PFSK-1 (cell line): ENCODE results near the gene DOCK9.

ENCODE experiments used
- FOXP2 ChIP-seq: optimal IDR thresholded peaks from 2 replicates; pipeline ENCODE3; 2011; ENCODE audit warnings: borderline replicate concordance, control low read depth, inconsistent platforms; ENCODE audit not compliant: insufficient read depth; ENCODE audit errors: extremely low read length, extremely low read depth
- POLR2AphosphoS5 ChIP-seq: IDR thresholded peaks from 2 replicates; pipeline ENCODE4 v1.6.1; 2012; ENCODE audit warnings: low read depth, mild to moderate bottlenecking, control low read depth, low read length, moderate library complexity
- SIN3A ChIP-seq: IDR thresholded peaks from 2 replicates; pipeline ENCODE4 v1.6.1; 2012; ENCODE audit warnings: mild to moderate bottlenecking, low read length, moderate library complexity, borderline replicate concordance; ENCODE audit not compliant: insufficient read depth
- TAF1 ChIP-seq: IDR thresholded peaks from 2 replicates; pipeline ENCODE4 v1.6.1; 2012; ENCODE audit warnings: low read length, control low read depth, borderline replicate concordance; ENCODE audit not compliant: insufficient read depth
- TF ChIP-seq, protein P1 (sequence below), 2 experiments: IDR thresholded peaks; 2 replicates each; pipeline versions ENCODE4 v1.6.1 to v1.8.0; 2011 to 2012; ENCODE audit warnings: low read depth in 2 of 2, low read length in 2 of 2, control low read depth in 1 of 2, inconsistent platforms in 1 of 2, mild to moderate bottlenecking in 1 of 2, moderate library complexity in 1 of 2; ENCODE audit not compliant: insufficient read depth in 1 of 2

- TF ChIP-seq FOXP2 (no peak), POLR2AphosphoS5 (no peak), TAF1 (no peak), SIN3A (no peak)
- TF ChIP-seq, protein P1, sequence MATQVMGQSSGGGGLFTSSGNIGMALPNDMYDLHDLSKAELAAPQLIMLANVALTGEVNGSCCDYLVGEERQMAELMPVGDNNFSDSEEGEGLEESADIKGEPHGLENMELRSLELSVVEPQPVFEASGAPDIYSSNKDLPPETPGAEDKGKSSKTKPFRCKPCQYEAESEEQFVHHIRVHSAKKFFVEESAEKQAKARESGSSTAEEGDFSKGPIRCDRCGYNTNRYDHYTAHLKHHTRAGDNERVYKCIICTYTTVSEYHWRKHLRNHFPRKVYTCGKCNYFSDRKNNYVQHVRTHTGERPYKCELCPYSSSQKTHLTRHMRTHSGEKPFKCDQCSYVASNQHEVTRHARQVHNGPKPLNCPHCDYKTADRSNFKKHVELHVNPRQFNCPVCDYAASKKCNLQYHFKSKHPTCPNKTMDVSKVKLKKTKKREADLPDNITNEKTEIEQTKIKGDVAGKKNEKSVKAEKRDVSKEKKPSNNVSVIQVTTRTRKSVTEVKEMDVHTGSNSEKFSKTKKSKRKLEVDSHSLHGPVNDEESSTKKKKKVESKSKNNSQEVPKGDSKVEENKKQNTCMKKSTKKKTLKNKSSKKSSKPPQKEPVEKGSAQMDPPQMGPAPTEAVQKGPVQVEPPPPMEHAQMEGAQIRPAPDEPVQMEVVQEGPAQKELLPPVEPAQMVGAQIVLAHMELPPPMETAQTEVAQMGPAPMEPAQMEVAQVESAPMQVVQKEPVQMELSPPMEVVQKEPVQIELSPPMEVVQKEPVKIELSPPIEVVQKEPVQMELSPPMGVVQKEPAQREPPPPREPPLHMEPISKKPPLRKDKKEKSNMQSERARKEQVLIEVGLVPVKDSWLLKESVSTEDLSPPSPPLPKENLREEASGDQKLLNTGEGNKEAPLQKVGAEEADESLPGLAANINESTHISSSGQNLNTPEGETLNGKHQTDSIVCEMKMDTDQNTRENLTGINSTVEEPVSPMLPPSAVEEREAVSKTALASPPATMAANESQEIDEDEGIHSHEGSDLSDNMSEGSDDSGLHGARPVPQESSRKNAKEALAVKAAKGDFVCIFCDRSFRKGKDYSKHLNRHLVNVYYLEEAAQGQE (IDR thresholded peaks at IDR 0.05; ENCODE audit: insufficient read depth in 1 of 2, low read depth in 2 of 2, low read length in 2 of 2) = no peak
These were observed 21.7 kb upstream of the DOCK9 start for GRCh38 chr13:98999639-98999952.
